H9 (cell line): ENCODE measurements around the gene HEXIM1. TPM values are rescaled to one million over a fixed set of nuclear protein-coding genes. Genes with fewer than 3 reads are reported as not detected.

Experiments
- DNase-seq: peaks from one replicate; pipeline ENCODE4 v3.0.0-alpha.2; 2017
- H2AFZ ChIP-seq: one replicate; pipeline ENCODE4 v1.6.1; 2013; ENCODE audit warnings: mild to moderate bottlenecking, low read length, control low read depth, moderate library complexity
- H2AK5ac ChIP-seq: 2 replicates; pipeline ENCODE4 v1.6.1; 2013; ENCODE audit warnings: low read length, control low read depth, mixed read lengths; ENCODE audit not compliant: insufficient read length
- H2BK120ac ChIP-seq: one replicate; pipeline ENCODE4 v1.6.1; 2013; ENCODE audit warnings: low read depth, mild to moderate bottlenecking, low read length, control low read depth, inconsistent platforms; ENCODE audit not compliant: poor library complexity, severe bottlenecking
- H2BK12ac ChIP-seq: 2 replicates; pipeline ENCODE4 v1.6.1; 2013; ENCODE audit warnings: low read length, control low read depth, mixed read lengths, low read depth; ENCODE audit not compliant: insufficient read length
- H2BK15ac ChIP-seq: 2 replicates; pipeline ENCODE4 v1.6.1; 2013; ENCODE audit warnings: low read depth, low read length, control low read depth
- H2BK20ac ChIP-seq: one replicate; pipeline ENCODE4 v1.6.1; 2013; ENCODE audit warnings: low read depth, mild to moderate bottlenecking, low read length, control low read depth, inconsistent platforms; ENCODE audit not compliant: poor library complexity, severe bottlenecking
- H2BK5ac ChIP-seq: 2 replicates; pipeline ENCODE4 v1.6.1; 2013; ENCODE audit warnings: low read length, control low read depth, mixed read lengths; ENCODE audit not compliant: insufficient read length
- H3K14ac ChIP-seq: 2 replicates; pipeline ENCODE4 v1.6.1; 2013; ENCODE audit warnings: low read length, control low read depth; ENCODE audit not compliant: insufficient read depth
- H3K18ac ChIP-seq: 2 replicates; pipeline ENCODE4 v1.6.1; 2013; ENCODE audit warnings: low read depth, mild to moderate bottlenecking, mixed read lengths, low read length, control low read depth; ENCODE audit not compliant: insufficient read length
- H3K23ac ChIP-seq: 2 replicates; pipeline ENCODE4 v1.6.1; 2013; ENCODE audit warnings: low read length, control low read depth, mixed read lengths, low read depth; ENCODE audit not compliant: insufficient read length
- H3K23me2 ChIP-seq: 2 replicates; pipeline ENCODE4 v1.6.1; 2013; ENCODE audit warnings: low read depth, mild to moderate bottlenecking, mixed read lengths, low read length, control low read depth; ENCODE audit not compliant: insufficient read length, poor library complexity, severe bottlenecking
- H3K27ac ChIP-seq: 2 replicates; pipeline ENCODE4 v1.5.1; 2013; ENCODE audit warnings: low read length, control low read depth, mixed read lengths, low read depth; ENCODE audit not compliant: insufficient read length
- H3K27me3 ChIP-seq: 2 replicates; pipeline ENCODE4 v1.6.1; 2013; ENCODE audit warnings: low read length, control low read depth, inconsistent platforms; ENCODE audit not compliant: insufficient read depth
- H3K4ac ChIP-seq: 2 replicates; pipeline ENCODE4 v1.6.1; 2013; ENCODE audit warnings: low read depth, mild to moderate bottlenecking, control low read depth, inconsistent platforms, low read length, moderate library complexity
- H3K4me1 ChIP-seq: 2 replicates; pipeline ENCODE4 v1.6.1; 2013; ENCODE audit warnings: low read length, control low read depth, inconsistent platforms; ENCODE audit not compliant: insufficient read depth
- H3K4me2 ChIP-seq: 2 replicates; pipeline ENCODE4 v1.6.1; 2013; ENCODE audit warnings: low read length, control low read depth, mixed read lengths; ENCODE audit not compliant: insufficient read length, insufficient read depth
- H3K56ac ChIP-seq: 2 replicates; pipeline ENCODE4 v1.6.1; 2013; ENCODE audit warnings: low read depth, mild to moderate bottlenecking, mixed read lengths, low read length, control low read depth; ENCODE audit not compliant: insufficient read length
- H3K79me1 ChIP-seq: 2 replicates; pipeline ENCODE4 v1.6.1; 2013; ENCODE audit warnings: low read depth, mild to moderate bottlenecking, moderate library complexity, low read length, control low read depth, inconsistent platforms; ENCODE audit not compliant: insufficient read depth, poor library complexity, severe bottlenecking
- H3K79me2 ChIP-seq: 2 replicates; pipeline ENCODE4 v1.6.1; 2013; ENCODE audit warnings: low read length, control low read depth, inconsistent platforms; ENCODE audit not compliant: insufficient read depth
- H3K9ac ChIP-seq: 2 replicates; pipeline ENCODE4 v1.6.1; 2013; ENCODE audit warnings: low read length, control low read depth, mixed read lengths; ENCODE audit not compliant: insufficient read length; ENCODE audit errors: extremely low read depth
- H3K9me3 ChIP-seq: one replicate; pipeline ENCODE4 v1.6.1; 2013; ENCODE audit warnings: low read depth, low read length, inconsistent platforms; ENCODE audit not compliant: control insufficient read depth
- H3T11ph ChIP-seq: one replicate; pipeline ENCODE4 v1.6.1; 2013; ENCODE audit warnings: mild to moderate bottlenecking, low read length, control low read depth, inconsistent platforms
- H4K20me1 ChIP-seq: one replicate; pipeline ENCODE4 v1.6.1; 2013; ENCODE audit not compliant: control insufficient read depth, insufficient read length, insufficient read depth
- H4K5ac ChIP-seq: 2 replicates; pipeline ENCODE4 v1.6.1; 2013; ENCODE audit warnings: low read depth, mild to moderate bottlenecking, mixed read lengths, low read length, control low read depth; ENCODE audit not compliant: insufficient read length
- H4K8ac ChIP-seq: replicated peaks from 2 replicates; pipeline ENCODE4 v1.6.1; 2013; ENCODE audit warnings: low read length, control low read depth, mixed read lengths, low read depth; ENCODE audit not compliant: insufficient read length
- H4K91ac ChIP-seq: 2 replicates; pipeline ENCODE4 v1.6.1; 2013; ENCODE audit warnings: low read depth, mild to moderate bottlenecking, moderate library complexity, mixed read lengths, low read length, control low read depth; ENCODE audit not compliant: insufficient read length
- H3K27ac Mint-ChIP-seq, 3 experiments: 2 replicates in 2 of 3; 3 replicates in 1 of 3; pipeline ENCODE4 v1.8.0; 2020 to 2021; ENCODE audit warnings: mixed read lengths in 3 of 3, mild to moderate bottlenecking in 1 of 3, moderate library complexity in 1 of 3
- H3K27me3 Mint-ChIP-seq: 2 replicates; pipeline ENCODE4 v1.8.0; 2021; ENCODE audit warnings: low read depth, mild to moderate bottlenecking, moderate library complexity, mixed read lengths
- H3K36me3 Mint-ChIP-seq, 3 experiments: 2 replicates in 2 of 3; 3 replicates in 1 of 3; pipeline ENCODE4 v1.8.0; 2020 to 2021; ENCODE audit warnings: low read depth in 3 of 3, mixed read lengths in 3 of 3; ENCODE audit not compliant: insufficient read depth in 1 of 3
- H3K4me1 Mint-ChIP-seq, 2 experiments: 2 replicates each; pipeline ENCODE4 v1.8.0; 2020; ENCODE audit warnings: mixed read lengths in 2 of 2
- H3K4me3 Mint-ChIP-seq, 2 experiments: 2 replicates in 1 of 2; 3 replicates in 1 of 2; pipeline ENCODE4 v1.8.0; 2020 to 2021; ENCODE audit warnings: mild to moderate bottlenecking in 2 of 2, mixed read lengths in 2 of 2, moderate library complexity in 1 of 2
- H3K9me3 Mint-ChIP-seq, 2 experiments: 2 replicates in 1 of 2; 3 replicates in 1 of 2; pipeline ENCODE4 v1.8.0; 2020; ENCODE audit warnings: mild to moderate bottlenecking in 2 of 2, mixed read lengths in 2 of 2, moderate library complexity in 1 of 2
- WGBS: extraction: QIAGEN DNeasy Blood & Tissue Kit; methylation state at CpG from one replicate; pipeline ENCODE4 v1.1.7; 2013; ENCODE audit warnings: missing lambda C conversion rate, low lambda C conversion rate, mixed read lengths; ENCODE audit not compliant: insufficient read length; ENCODE audit errors: extremely low coverage; 5-methylcytosine and 5-hydroxymethylcytosine counted together
- total RNA-seq: library from RNA; stranded (reverse); gene quantifications from 2 replicates; pipeline ENCODE4 v1.2.1, GENCODE V29; 2021
- TF ChIP-seq, protein P1 (sequence below): fragments of 200-600 bp; sonication (generic); conservative IDR thresholded peaks from 3 replicates; pipeline ENCODE4 v1.8.0; 2021; ENCODE audit warnings: antibody characterized with exemption, mild to moderate bottlenecking

Gene HEXIM1
- total RNA-seq, 1 experiment from 2014 or later, result 32.4 TPM

GRCh38 chr17:45104907-45105624 is 43.2 kb upstream of the HEXIM1 start:
- Histone ChIP-seq H3K56ac (no peak overlapping the region), H3K4ac (no peak overlapping the region), H3K18ac (no peak overlapping the region), H4K5ac (no peak overlapping the region), H2BK120ac (no peak overlapping the region), H3K9me3 (no peaks in the 10 kb centered on the region), H3K27me3 (no peaks in the 10 kb centered on the region), H3K23me2 (no peaks in the 10 kb centered on the region), H3K27ac (no peak overlapping the region), H2BK5ac (no peak overlapping the region), H2AK5ac (no peak overlapping the region), H2AFZ (no peak overlapping the region), H3K23ac (no peak overlapping the region), H3T11ph (no peak overlapping the region), H3K9ac (no peak overlapping the region), H3K79me2 (no peaks in the 10 kb centered on the region), H2BK20ac (no peak overlapping the region), H3K4me2 (no peak overlapping the region), H4K8ac (no peak overlapping the region), H3K79me1 (no peaks in the 10 kb centered on the region), H3K14ac (no peak overlapping the region), H2BK15ac (no peak overlapping the region), H4K91ac (no peak overlapping the region), H3K4me1 (no peaks in the 10 kb centered on the region), H4K20me1 (no peaks in the 10 kb centered on the region), H2BK12ac (no peak overlapping the region)
- no CpG with 5 or more reads among the region's 17 CpGs for WGBS
- DNase-seq, result no peak
- Mint-ChIP-seq H3K4me3 (no peak overlapping the region), H3K36me3 (peaks cover 19 to 84% (median 75%) of the 10 kb centered on the region in 3 experiments; a peak in 6 of 7 replicates), H3K4me1 (no peaks in the 10 kb centered on the region), H3K27me3 (peaks cover 2% of the 10 kb centered on the region; the same call in 1 of the 2 replicates), H3K27ac (no peak overlapping the region), H3K9me3 (no peaks in the 10 kb centered on the region)
- TF ChIP-seq, protein P1, sequence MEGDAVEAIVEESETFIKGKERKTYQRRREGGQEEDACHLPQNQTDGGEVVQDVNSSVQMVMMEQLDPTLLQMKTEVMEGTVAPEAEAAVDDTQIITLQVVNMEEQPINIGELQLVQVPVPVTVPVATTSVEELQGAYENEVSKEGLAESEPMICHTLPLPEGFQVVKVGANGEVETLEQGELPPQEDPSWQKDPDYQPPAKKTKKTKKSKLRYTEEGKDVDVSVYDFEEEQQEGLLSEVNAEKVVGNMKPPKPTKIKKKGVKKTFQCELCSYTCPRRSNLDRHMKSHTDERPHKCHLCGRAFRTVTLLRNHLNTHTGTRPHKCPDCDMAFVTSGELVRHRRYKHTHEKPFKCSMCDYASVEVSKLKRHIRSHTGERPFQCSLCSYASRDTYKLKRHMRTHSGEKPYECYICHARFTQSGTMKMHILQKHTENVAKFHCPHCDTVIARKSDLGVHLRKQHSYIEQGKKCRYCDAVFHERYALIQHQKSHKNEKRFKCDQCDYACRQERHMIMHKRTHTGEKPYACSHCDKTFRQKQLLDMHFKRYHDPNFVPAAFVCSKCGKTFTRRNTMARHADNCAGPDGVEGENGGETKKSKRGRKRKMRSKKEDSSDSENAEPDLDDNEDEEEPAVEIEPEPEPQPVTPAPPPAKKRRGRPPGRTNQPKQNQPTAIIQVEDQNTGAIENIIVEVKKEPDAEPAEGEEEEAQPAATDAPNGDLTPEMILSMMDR, result peak; percentile 23; the same call in 1 of the 3 replicates
